HG03521 (cell line): ENCODE measurements around the gene SLC9B1.
"Not testable (repeated sequence)": the region's sequence is repeated elsewhere in the genome, so short reads cannot be mapped to it uniquely, and the experiment has no call there.

Experiments
- ATAC-seq: cut with Tn5 transposase; IDR thresholded peaks from one replicate; pipeline ENCODE4 v1.9.1; 2021; ENCODE audit warnings: mild to moderate bottlenecking, moderate library complexity; ENCODE audit not compliant: unreplicated experiment

SLC9B1 gene

DNA sequence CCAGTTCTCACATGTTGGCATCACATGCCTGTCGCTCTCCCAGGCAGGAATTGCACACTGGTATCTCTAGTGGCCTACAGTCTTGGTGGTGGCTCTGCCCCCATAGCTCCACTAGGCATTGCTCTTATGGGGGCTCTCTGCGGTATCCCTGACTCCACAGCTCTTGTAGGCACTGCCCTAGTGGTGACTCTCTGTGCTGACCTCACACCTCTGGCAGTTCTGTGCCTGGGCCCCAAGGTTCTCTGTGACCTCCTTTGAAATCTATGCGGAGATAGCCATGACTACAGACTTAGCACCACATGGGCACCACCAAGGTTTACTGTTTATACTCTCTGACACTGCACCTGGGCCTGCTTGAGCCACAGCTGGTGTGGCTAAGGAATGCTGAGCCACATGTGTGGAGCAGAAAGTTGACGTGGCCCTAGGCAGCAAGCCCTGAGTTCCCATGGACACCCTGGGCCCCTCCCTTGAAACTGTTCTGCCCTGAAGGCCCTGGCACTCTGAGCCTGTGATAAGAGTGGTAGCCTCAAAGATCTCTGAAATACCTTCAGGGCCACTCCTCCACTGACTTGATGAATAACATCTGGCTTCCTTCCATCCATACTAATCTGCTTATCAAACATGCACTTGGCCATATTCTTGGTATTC, 8.0 kb downstream of the SLC9B1 start:
- ATAC-seq = no peak

DNA sequence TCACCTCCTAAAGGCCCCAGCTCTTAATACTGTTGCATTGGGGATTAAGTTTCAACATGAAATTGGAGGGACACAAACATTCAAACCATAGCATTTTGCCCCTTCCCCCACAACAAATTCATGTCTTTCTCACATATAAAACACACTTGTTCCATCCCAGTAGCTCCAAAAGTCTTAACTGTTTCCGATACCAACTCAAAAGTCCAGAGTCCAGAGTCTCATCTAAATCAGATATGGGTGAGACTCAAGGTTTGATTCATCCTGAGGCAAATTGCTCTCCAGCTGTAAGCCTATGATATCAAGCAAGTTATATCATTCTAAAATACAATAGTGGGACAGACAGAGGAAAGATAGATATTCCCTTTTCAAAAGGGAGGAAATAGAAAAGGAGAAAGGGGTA, 8.7 kb downstream of the SLC9B1 start:
- no peak for ATAC-seq

DNA sequence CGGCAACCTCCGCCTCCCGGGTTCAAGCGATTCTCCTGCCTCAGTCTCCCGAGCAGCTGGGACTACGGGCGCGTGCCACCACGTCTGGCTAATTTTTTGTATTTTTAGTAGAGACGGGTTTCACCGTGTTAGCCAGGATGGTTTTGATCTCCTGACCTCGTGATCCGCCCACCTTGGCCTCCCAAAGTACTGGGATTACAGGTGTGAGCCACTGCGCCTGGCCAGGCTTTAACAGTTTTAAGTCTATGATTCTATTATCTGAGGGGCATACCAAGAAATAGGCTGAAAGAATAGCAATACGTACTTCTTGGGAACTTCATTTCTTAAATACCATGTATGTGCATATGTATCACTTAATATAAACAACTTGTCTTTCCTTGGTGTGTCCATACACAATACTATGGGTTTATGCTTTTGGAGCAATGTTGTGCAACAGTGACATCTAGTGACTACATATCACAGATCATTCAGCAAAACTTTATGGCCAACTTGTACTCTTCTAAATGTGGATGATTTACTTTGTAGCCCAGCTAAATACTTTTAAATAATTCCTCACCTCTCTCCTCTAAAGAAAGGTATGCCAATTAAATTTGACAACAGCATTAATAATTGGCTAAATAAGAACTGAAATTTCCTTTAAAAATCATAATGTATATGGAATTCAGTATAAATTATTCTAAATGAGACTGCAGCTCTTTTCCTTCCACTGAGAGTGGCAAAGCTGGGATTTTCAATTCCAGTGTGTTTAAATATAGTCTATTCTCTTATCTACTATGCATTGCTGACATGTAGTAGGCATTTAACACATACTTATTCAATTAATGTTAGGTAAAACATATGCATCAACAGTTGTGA, 10.4 kb downstream of the SLC9B1 start:
- peak; percentile 75 for ATAC-seq

DNA sequence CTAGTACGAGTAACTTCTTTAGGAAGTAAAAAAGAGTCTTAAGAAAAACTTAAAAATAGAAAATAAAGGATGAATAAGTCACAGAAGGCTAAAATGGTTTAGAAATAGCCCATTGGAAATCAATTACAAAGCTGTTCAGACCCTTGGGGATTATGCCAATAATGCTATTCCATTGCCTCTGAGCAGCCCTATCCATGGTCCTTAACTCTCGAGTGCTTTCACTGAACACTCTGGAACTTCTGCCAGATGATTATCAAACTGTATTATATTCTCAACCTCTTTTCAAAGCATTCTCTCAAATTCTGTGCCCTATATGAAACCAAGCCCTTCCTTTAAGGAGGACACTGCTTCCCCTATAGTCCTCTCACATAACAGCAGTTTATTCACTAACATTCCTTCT, 17.0 kb downstream of the SLC9B1 start:
- ATAC-seq = no peak

DNA sequence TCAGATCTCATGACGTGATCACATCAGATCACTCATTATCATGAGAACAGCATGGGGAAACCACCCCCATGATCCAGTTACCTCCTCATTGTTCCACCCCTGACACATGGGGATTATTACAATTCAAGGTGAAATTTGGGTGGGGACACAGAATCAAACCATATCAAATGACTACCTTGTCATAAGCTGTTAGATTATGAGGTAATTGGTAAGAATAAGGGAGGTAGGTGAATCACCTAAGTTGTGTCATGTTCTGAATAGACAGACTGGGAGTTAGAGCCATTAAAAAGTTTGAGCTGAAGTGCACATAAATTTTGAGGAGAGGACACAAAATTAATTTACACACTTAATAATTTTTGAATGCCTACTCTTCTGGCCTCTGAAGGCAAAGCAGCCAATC, 24.7 kb downstream of the SLC9B1 start:
- no peak for ATAC-seq

DNA sequence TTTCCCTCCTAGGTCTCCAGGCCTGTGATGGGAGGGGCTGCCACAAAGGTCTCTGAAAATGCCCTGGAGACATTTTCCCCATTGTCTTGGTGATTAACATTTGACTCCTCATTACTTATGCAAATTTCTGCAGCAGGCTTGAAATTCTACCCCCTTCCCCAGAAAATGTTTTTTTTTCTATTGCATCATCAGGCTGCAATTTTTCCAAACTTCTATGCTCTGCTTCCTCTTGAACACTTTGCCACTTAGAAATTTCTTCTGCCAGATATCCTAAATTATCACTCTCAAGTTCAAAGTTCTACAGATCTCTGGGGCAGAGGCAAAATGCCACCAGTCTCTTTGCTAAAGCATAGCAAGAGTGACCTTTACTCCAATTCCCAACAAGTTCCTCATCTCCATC, 25.5 kb downstream of the SLC9B1 start:
- ATAC-seq = not testable (repeated sequence)

DNA sequence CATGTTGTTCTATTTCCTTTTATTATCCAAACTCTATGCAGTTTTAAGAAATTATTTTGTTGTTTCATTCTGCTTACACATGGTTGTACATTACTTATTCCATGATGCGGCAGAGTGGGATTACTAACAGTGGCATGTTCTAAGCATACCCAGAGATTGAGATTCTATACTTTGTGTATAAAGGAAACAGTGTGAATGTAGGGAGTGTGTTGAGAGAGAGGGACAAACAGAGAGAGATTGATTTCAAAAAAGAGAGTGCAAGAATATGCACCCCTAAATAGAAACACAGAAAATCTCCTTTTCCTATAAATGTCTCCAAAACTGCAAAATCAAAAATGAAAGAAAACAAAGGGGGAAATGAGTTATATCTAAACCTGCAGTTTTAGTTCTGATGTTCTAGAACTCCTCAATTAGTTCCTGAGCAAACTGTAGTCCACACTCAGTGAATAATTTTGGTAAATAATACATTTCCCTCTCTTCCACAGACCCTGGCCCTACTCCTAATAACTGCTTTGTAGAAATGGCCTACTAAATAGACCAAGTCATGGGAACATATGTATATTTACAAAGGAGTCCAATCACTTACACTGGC, 31.0 kb downstream of the SLC9B1 start:
- ATAC-seq = no peak

DNA sequence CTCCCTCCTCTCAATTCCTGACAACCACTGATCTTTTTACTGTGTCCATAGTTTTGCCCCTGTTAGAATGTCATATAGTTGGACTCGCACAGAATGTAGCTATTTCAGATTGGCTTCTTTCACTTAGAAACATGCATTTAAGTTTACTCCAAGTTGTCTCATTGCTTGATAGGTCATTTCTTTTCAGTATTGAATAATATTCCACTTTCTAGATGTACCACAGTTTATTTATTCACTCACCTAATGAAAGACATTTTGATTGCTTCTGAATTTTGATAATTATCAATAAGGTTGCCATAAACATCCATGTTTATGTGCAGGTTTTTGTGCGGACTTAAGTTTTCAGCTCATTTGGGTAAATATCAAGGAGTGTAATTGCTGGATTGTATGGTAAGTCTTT, 38.5 kb downstream of the SLC9B1 start:
- no peak for ATAC-seq

DNA sequence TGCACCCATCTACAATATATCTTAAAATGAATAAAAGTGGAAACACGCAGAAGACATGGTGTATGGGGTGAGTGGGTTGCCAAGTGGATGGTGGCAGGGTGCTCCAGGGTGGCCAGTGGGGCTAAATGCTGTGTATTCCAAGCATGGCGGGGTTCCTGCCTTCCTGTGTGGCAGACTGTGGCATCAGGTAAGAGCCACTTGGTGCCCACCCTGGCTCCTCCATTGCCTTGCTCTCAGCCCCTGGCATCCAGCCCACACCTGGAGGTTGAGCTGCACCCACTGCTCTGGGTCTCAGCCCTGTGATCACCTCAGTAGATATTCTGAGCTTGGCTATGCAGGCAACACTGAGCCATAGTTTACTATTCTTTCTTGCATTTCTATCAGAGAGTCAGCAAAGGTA, 57.7 kb downstream of the SLC9B1 start:
- ATAC-seq = not testable (repeated sequence)

DNA sequence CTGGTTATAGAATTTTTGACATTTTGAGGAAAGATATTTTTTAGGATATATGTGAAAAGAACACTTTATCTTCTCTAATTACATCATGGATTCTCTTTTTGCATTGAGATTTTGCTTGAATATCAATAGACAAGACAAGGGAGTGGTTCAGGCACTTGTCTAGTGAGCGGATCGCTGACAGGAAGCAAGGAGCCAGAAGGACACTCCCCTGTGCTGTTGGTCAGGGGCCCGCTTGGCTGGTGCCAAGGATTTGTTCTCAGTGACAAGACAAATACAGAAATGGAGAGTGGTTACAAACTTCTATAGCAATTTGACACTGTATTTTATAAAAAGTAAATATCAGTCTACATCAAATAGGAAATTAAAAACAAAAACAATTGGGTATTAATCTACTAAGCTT, 60.0 kb downstream of the SLC9B1 start:
- no peak for ATAC-seq

DNA sequence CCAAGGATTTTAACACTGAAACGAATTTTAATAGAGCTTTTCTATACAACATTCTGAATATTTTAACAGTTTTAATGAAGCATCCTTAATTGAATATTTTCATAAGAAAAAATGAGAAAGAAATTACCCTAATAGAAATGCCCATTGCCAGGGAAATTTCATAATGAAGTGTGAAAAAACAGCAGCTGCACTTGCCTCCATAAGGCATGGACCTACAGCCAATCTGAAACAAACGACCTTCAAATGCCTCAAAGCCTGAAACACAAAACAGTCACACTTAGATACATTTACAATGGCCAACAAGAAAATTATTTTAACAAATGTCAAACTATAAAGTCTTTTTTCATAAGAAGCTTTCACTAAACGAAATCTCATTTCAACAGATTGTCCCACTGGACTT, 74.4 kb downstream of the SLC9B1 start:
- ATAC-seq = no peak

DNA sequence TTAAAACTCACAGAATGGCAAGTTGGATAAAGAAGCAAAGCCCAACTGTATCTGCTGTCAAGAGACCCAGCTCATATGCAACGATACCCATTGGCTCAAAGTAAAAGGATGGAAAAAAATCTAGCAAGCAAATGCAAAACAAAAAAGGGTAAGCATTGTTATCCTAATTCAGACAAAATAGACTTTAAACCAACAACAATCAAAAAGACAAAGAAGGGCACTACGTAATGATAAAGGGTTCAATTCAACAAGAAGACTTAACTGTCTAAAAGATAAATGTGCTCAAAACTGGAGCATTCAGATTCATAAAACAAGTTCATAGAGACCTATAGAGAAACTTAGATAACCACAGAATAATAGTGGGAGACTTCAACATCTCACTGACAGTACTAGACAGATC, 81.4 kb downstream of the SLC9B1 start:
- ATAC-seq = not testable (repeated sequence)

DNA sequence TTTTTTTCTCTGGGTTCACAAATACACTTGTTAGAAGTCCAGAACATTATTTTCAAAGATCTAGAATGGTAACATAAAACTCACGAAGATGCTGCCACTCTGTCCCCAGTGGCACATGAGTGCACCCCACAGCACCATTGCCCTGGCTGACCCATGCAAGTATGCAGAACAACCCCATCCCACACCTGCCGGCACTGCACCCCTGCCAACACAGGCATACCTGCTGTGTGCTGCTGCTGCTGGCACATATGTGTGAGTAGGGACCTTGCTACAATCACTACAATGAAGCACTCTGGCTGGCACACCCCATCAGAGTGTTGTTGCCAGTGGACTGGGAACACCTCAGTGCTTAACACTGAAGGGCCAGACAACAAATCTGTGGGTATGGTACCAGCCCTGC, 83.8 kb downstream of the SLC9B1 start:
- no peak for ATAC-seq

DNA sequence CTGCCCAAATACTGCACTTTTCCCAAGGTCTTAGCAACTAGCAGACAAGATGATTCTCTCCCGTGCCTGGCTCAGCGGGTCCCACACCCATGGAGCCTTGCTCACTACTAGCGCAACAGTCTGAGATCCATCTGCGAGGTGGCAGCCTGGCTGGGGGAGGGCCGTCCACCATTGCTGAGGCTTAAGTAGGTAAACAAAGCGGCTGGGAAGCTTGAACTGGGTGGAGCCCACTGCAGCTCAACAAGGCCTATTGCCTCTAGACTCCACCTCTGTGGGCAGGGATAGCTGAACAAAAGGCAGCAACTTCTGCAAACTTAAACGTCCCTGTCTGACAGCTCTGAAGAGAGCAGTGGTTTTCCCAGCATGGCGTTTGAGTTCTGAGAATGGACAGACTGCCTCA, 99.8 kb downstream of the SLC9B1 start:
- ATAC-seq = not testable (repeated sequence)

DNA sequence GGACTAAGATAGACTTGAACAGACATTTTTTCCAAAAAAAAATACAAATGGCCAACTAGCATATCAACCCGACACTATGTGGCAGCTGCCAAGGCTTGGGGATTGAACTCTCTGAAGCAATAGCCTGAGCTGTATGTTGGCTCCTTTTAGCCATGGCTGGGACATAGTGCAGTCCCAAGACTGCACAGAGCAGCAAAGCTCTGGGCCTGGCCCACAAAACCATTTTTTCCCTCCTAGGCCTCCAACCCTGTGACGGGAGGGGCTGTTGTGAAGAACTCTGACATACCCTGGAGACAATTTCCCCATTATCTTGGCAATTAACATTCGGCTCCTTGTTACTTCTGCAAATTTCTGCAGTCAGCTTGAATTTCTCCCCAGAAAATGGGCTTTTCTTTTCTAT, 100.6 kb downstream of the SLC9B1 start:
- ATAC-seq = no peak

DNA sequence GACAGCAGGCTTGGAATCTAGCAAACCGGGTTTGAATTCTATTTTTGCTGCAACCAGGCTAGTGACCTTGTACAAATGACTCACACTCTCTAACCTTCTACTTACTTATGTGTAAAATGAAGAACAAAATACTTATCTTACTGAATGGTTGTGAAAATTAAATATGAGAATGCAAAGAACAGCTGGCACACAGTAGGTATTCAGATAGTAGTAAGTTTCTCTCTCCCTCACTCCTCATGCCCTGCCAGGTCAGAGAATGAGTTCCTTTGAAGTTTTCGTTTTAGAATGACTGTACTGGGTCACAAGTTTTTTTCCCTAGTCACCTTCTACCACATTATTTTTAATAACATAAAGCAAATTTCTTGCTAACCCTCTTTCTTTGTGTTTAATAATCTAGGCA, 117.7 kb downstream of the SLC9B1 start:
- no peak for ATAC-seq

DNA sequence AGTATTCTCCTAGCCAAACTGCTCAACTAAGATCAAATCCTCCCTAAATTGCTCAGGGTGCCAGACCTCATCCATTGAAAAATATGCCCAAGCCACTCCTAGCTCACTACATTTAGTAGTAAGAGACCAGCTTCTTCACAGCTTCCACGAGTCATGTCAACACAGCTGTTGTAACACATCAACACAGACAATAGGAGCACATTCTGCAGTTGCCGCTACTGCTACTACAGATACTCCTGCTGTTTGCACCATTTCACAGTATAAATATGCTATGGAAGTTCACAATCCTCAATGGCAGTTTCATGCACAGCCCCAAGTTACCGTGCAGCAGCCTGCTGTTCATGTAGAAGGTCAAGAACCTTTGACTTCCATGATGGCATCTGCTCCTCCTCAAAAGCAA, 121.9 kb downstream of the SLC9B1 start:
- ATAC-seq = not testable (repeated sequence)

DNA sequence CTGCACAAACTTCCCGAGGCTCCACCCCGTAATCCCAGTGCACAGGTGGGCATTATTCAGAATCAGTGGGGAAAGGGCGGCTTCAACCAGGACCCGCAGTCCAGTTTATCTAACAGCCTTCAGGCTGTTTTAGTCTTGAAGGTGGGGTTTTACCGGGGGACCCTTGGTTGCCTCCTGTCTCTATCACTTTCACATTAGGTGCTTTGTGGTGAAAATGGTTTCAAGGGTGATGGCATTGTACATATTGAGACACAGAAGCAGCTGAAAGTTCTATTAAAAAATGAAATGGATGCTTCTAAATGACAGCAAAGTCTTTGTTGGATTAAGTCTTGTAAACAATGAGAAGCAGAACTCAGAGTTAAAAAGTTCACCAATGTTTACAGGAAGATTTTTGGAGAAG, 123.0 kb downstream of the SLC9B1 start:
- not testable (repeated sequence) for ATAC-seq

DNA sequence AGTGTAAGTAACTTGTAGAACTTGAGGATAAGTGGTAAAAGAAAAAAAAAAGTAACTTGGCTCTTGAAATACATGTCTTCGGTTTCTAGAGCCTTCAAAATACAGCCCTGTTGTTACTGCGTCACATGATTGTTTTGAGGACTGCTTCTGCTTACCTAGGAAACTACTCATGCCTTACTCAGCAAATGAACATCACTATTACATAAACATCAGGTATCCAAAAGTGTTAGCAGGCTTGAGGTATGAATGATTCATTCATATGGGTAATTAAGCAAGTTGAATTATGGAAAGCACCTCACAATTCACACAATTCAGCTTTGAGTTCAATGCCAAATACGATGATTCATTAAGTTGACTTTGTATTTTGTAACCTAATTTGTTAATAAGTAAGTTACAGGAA, 129.6 kb downstream of the SLC9B1 start:
- ATAC-seq = not testable (repeated sequence)

DNA sequence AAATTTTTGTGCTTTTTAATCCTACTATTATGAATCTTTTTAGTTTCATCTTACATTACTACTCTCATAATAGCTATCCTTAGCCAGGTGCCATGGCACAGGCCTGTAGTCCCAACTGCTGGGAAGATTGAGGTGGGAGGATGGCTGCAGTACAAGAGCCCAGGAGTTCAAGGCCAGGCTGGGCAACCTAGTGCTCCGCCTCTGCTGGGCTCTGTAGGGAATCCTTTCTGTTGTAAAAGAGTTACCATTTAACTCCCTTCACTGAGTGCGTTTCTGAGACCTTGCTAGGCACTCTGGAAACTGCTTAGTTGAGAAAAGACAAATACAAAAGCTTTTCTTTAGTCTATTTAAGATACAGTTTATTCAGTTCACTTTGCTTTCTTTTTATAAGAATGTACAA, 130.9 kb downstream of the SLC9B1 start:
- not testable (repeated sequence) for ATAC-seq

DNA sequence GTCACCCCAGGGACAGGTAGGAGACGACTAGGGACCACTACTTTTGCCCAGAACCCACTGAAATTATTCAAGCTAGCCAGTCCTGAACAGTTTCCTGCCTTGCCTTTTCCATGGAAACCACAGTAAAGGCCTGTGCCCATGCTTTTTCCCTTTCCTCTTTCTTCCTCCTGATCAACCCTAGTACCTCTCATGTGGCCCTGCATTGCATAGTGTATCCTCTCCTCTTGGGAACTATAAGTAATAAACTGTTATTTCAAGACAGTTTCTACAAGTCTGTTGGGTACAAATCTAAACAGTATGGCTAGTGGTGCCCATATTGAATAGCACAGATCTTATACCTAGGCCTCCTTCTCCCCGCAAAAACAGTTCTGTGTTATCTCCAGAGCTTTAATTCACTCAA, 136.2 kb downstream of the SLC9B1 start:
- no peak for ATAC-seq

DNA sequence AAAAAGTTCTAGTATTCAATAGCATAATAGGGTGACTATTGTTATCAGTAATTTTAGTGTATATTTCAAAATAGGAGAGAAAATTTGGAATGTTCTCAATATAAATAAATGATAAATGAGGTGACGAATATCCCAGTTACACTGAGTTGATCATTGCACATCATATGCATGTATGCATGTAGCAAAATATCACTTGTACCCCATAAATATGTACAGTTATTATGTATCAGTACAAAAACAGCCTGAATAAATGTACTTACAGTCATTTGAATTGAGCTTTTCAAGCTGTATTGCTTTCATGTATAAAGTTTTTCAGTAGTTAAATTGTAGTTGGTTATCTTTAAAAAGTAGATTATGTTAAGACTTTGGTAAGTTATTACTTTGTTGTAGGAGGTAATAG, 138.2 kb downstream of the SLC9B1 start:
- no peak for ATAC-seq
